Duodenal mucosa (tissue), 2 donors: ENCODE results near the gene KLC1.

ENCODE experiments used
- H3K27ac ChIP-seq: one replicate; pipeline ENCODE4 v1.7.0; 2013; ENCODE audit warnings: low read depth, low read length
- H3K27me3 ChIP-seq, 2 donors: one replicate each; pipeline ENCODE4 v1.7.0; 2013; ENCODE audit warnings: low read length in 2 of 2, control low read depth in 1 of 2; ENCODE audit not compliant: insufficient read depth in 2 of 2, control insufficient read depth in 1 of 2
- H3K36me3 ChIP-seq, 2 donors: one replicate each; pipeline ENCODE4 v1.7.0; 2013; ENCODE audit warnings: low read length in 2 of 2, control low read depth in 1 of 2; ENCODE audit not compliant: insufficient read depth in 2 of 2, control insufficient read depth in 1 of 2
- H3K4me1 ChIP-seq, 2 donors: one replicate each; pipeline ENCODE4 v1.7.0; 2013; ENCODE audit warnings: low read length in 2 of 2, control low read depth in 1 of 2; ENCODE audit not compliant: insufficient read depth in 2 of 2, control insufficient read depth in 1 of 2
- H3K4me3 ChIP-seq, 2 donors: one replicate each; pipeline ENCODE4 v1.7.0; 2013; ENCODE audit warnings: low read length in 2 of 2, low read depth in 1 of 2
- H3K9ac ChIP-seq, 2 donors: one replicate each; pipeline ENCODE4 v1.7.0; 2013; ENCODE audit warnings: low read length in 2 of 2, low read depth in 1 of 2
- H3K9me3 ChIP-seq, 2 donors: one replicate each; pipeline ENCODE4 v1.7.0; 2013; ENCODE audit warnings: low read length in 2 of 2, control low read depth in 1 of 2; ENCODE audit not compliant: control insufficient read depth in 1 of 2

The KLC1 gene

DNA sequence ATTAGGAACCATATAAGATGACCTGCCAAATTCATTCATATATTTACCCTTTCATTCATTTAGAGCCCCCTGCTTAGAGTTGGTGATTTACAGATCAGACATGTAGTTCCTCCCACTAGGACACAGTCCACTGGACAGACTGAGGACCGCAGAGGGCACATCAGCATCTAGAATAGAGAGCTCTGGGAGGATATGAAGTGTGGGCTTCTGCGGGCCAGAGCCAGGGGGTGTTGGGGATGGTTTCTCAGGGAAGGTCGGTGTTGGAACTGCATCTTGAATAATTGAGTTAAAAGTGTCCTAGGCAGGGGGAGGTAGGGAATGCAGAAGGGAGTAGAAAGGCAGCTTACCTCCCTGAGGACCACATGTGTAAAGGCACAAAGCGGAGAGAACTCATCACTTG is 42.9 kb downstream of the KLC1 start:
- H3K9ac ChIP-seq = no peak overlapping the region
- H3K4me3 ChIP-seq = no peak overlapping the region
- no peaks in the 10 kb centered on the region for H3K27me3 ChIP-seq
- no peak overlapping the region for H3K27ac ChIP-seq
- no peaks in the 10 kb centered on the region for H3K9me3 ChIP-seq
- H3K4me1 ChIP-seq = no peaks in the 10 kb centered on the region
- peaks cover 45 to 83% of the 10 kb centered on the region in 2 donors for H3K36me3 ChIP-seq

DNA sequence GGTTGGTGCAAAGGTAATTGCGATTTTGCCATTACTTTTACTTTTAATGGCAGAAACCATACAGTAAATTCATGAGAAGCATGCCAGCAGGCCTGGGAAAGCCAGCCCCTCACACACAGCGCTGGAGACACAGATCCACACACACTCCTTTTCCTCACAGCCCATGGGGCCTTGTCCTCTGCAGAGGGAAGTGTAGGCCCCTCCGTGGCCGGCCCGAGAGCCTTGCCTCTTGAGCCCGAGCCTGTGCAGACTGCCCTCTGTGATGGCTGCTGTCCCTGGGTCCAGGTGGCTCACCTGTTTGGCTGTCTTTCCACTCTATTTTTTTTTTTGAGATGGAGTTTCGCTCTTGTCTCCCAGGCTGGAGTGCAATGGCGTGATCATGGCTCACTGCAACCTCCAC is 46.9 kb downstream of the KLC1 start:
- Histone ChIP-seq H3K9ac (no peak overlapping the region), H3K27me3 (no peaks in the 10 kb centered on the region), H3K9me3 (no peaks in the 10 kb centered on the region), H3K27ac (no peak overlapping the region), H3K4me1 (peaks cover 0 to 3% of the 10 kb centered on the region in 2 donors), H3K4me3 (no peak overlapping the region), H3K36me3 (peaks cover 68 to 91% of the 10 kb centered on the region in 2 donors)

DNA sequence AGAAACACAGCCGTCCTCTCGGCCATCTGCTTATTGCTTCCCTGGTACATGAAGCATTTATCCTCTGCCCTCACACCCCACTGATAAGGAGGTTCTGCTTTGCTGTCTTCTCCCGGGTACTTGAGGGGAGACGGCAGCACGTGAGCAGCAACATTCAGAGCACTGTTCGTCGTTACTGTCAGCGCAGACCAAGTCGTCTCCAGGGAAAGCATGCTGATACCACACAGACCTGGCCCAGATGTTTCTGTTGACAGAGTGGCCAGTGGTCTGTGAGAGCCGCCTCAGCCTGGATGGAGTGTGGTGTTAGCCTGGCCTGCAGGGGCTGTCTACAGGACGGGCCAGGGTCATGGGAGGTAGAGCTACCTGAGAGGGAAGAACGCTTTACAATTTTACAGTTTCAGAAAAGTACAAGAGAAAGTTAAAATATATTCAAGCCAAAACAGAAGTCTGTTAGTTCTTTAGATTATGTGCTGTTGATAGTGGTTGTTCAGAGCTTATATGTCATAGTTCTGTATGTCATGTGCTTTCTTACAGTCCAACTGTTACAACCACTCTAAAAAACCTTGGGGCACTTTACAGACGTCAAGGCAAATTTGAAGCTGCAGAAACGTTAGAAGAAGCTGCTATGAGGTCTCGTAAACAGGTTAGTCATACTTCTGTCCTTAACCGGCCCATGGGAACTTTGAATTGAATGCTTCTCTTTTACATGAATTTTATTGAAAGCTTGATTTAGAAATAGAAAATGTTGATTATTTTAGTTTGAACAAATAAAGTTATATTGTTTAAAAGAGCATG is 48.1 kb downstream of the KLC1 start:
- H3K9me3 ChIP-seq = no peaks in the 10 kb centered on the region
- no peaks in the 10 kb centered on the region for H3K27me3 ChIP-seq
- no peak overlapping the region for H3K27ac ChIP-seq
- H3K36me3 ChIP-seq = peaks cover 65 to 87% of the 10 kb centered on the region in 2 donors
- H3K9ac ChIP-seq = no peak overlapping the region
- peaks cover 0 to 3% of the 10 kb centered on the region in 2 donors for H3K4me1 ChIP-seq
- H3K4me3 ChIP-seq = no peak overlapping the region

DNA sequence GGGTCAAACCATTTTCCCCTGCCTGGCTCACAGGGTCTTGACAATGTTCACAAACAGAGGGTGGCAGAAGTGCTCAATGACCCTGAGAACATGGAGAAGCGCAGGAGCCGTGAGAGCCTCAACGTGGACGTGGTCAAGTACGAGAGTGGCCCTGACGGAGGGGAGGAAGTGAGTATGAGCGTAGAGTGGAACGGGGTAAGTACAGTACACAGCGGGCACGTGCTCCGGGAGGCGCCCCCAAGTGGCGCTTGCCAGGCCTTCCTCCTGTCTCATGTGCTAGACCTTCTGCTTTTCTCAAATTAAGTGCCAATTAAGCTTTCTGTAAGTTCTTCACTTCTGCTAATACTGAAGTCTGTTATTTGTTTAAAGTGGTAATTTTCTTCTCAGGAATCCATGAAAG is 50.3 kb downstream of the KLC1 start:
- no peaks in the 10 kb centered on the region for H3K9me3 ChIP-seq
- no peak overlapping the region for H3K4me3 ChIP-seq
- H3K27ac ChIP-seq = no peak overlapping the region
- no peaks in the 10 kb centered on the region for H3K27me3 ChIP-seq
- no peak overlapping the region for H3K9ac ChIP-seq
- peaks cover 57 to 84% of the 10 kb centered on the region in 2 donors for H3K36me3 ChIP-seq
- H3K4me1 ChIP-seq = peaks cover 0 to 3% of the 10 kb centered on the region in 2 donors

DNA sequence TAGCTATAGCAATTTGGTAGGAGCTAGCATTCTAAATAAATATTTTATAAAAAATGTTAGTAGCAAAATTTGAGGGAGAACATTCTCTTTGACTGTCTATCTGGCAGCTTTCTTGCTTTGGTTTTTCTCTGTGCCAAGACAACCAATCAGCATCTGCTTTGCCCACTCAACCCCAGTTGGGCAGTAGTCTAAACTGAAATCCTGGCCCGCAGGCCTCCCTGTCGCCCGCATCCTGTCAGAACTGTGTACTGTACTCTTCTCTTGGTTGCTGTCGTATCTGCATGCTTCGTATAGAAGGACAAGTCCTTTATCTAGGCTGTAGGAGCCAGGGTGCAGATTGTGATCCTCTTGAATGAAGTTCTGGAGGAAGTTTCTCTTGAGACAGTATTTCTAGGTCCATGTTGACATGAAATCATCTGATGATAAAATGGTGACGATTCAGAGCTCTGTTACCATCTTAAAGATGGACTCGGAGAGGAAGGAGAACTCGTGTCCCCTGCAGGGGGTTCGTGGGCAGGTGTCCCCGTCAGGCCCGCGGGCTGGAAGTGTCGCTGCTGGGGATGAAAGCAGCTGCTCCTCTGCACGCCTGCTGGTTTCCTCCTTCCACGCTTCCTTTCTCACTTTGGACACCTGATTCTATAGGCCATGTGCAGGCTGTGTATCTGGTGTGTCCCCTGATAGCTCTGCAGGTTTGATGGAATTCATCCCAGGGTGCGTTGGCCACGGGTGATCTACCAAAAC is 51.6 kb downstream of the KLC1 start:
- H3K4me1 ChIP-seq = peaks cover 0 to 3% of the 10 kb centered on the region in 2 donors
- H3K27me3 ChIP-seq = no peaks in the 10 kb centered on the region
- no peak overlapping the region for H3K27ac ChIP-seq
- no peaks in the 10 kb centered on the region for H3K9me3 ChIP-seq
- no peak overlapping the region for H3K9ac ChIP-seq
- H3K36me3 ChIP-seq = peaks cover 51 to 88% of the 10 kb centered on the region in 2 donors
- no peak overlapping the region for H3K4me3 ChIP-seq

DNA sequence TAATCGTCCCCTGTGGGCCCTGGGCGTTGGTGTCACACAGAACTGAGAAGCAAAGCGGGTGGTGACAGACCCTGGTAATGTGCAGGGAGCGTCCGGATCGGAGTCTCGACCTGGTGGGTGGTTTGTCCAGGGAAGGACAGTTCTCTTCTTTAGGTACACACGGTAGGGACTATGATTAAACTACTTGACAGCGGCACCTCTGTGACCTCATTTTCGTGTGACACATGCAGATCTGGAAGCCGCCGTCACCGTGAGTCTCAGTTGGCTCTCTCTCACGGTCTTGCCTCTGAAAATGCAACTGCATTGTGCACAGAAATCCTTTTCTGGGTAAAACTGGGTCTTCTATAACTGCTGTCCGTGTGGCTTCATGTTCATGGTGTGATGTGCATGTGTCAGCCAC is 54.1 kb downstream of the KLC1 start:
- Histone ChIP-seq H3K36me3 (peaks cover 50 to 88% of the 10 kb centered on the region in 2 donors), H3K27me3 (no peaks in the 10 kb centered on the region)

DNA sequence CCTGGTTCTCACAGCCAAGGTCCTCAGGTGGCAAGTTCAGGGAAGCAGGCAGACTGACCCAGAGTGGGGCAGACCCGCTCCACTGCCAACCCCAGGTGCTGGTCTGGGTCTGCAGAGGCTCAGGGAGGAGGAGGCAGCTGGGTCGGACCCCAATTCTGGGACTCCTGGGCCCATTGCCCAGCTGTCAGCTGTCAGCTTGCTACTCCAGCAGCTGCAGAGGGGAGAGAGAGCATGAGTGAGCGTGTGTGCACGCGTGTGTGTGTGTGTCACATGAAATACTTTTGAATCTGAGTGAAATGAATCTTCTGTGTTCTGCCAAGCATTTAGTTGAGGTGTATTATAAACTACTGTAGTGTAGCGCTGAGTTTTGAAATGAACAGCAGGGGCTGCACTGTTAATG is 55.5 kb downstream of the KLC1 start:
- Histone ChIP-seq H3K27ac (no peak overlapping the region), H3K4me3 (no peak overlapping the region), H3K4me1 (no peaks in the 10 kb centered on the region), H3K27me3 (no peaks in the 10 kb centered on the region), H3K9me3 (no peaks in the 10 kb centered on the region), H3K36me3 (peaks cover 46 to 85% of the 10 kb centered on the region in 2 donors), H3K9ac (no peak overlapping the region)

More for the DNA sequence above, 54.1 kb downstream of the KLC1 start:
- Histone ChIP-seq H3K4me3 (no peak overlapping the region), H3K9me3 (no peaks in the 10 kb centered on the region), H3K9ac (no peak overlapping the region), H3K4me1 (peaks cover 0 to 3% of the 10 kb centered on the region in 2 donors), H3K27ac (no peak overlapping the region)

DNA sequence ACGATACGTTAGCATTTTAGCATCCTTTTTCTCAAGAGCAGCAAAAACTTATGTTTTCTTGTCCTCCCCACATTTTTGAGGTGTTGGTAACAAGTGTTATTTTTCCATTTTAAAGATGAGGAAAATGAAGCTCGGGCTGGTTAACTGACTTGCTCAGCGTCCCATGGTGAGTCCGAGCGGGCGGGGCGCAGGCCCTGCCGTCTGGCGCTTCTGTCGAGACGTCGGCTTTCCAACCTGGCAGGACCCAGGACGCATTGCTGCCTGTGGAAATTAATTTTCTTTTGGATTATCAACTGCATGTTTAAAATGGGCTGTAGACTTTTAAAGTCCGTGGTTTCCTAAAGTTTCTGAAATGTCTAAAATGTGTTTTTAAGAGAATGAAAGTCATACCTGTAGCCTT is 55.9 kb downstream of the KLC1 start:
- Histone ChIP-seq H3K9ac (no peak overlapping the region), H3K27me3 (no peaks in the 10 kb centered on the region), H3K36me3 (peaks cover 42 to 82% of the 10 kb centered on the region in 2 donors), H3K9me3 (no peaks in the 10 kb centered on the region), H3K4me3 (no peak overlapping the region), H3K4me1 (no peaks in the 10 kb centered on the region), H3K27ac (no peak overlapping the region)

DNA sequence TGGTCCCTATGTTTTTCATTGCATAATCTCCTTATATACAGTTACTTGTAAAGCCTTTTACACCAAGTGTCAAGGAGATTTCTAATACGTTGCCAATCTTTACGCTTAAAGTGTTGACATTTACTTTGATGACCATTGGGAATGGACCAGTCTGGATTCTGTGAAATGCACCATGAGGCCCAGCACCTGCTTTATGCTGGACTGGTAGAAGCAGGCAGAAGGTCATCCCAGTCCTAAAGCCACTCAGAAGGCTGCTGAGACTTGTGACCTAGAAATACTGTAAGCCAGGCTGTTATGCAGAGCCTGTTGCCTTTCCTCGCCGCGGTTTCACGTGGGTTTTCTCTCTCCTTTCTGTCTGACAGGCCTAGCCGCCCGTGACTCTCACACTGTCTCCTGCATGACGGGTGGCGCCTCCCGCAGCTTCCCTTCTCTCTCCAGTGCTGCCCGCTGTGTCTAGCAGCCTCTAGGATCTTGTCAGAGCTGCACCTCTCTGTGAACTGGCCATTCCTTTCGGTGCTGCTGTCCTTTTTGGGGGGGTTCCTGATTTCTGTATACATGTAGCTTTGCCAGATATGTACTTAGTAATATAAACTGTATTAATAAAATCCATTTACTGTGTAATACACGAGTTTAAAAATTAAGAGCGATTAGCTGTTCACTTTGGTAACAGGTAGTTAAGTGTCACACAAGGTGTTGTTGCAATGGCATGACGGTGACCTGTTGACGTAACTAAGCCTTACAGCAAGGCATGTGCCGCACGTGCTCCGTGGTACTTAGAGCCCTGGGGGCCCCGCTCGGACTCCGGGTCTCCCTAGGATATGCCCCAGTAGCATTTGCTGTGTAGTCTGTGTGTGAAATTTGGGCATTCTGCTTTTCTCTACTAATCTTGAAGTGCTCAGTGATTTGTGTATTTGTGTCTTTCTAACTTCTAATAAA is 56.5 kb downstream of the KLC1 start:
- peaks cover 38 to 83% of the 10 kb centered on the region in 2 donors for H3K36me3 ChIP-seq
- H3K27ac ChIP-seq = no peak overlapping the region
- no peaks in the 10 kb centered on the region for H3K27me3 ChIP-seq
- no peaks in the 10 kb centered on the region for H3K4me1 ChIP-seq
- no peaks in the 10 kb centered on the region for H3K9me3 ChIP-seq
- H3K4me3 ChIP-seq = no peak overlapping the region
- no peak overlapping the region for H3K9ac ChIP-seq
